HG03469 (cell line): ENCODE data around the gene KRTAP4-3.
"Not testable (repeated sequence)": the region's sequence is repeated elsewhere in the genome, so short reads cannot be mapped to it uniquely, and the experiment has no call there.

Experiments used
- ATAC-seq: cut with Tn5 transposase; IDR thresholded peaks from one replicate; pipeline ENCODE4 v1.9.1; 2021; ENCODE audit warnings: mild to moderate bottlenecking, moderate library complexity, moderate number of reproducible peaks; ENCODE audit not compliant: unreplicated experiment

The KRTAP4-3 gene

DNA sequence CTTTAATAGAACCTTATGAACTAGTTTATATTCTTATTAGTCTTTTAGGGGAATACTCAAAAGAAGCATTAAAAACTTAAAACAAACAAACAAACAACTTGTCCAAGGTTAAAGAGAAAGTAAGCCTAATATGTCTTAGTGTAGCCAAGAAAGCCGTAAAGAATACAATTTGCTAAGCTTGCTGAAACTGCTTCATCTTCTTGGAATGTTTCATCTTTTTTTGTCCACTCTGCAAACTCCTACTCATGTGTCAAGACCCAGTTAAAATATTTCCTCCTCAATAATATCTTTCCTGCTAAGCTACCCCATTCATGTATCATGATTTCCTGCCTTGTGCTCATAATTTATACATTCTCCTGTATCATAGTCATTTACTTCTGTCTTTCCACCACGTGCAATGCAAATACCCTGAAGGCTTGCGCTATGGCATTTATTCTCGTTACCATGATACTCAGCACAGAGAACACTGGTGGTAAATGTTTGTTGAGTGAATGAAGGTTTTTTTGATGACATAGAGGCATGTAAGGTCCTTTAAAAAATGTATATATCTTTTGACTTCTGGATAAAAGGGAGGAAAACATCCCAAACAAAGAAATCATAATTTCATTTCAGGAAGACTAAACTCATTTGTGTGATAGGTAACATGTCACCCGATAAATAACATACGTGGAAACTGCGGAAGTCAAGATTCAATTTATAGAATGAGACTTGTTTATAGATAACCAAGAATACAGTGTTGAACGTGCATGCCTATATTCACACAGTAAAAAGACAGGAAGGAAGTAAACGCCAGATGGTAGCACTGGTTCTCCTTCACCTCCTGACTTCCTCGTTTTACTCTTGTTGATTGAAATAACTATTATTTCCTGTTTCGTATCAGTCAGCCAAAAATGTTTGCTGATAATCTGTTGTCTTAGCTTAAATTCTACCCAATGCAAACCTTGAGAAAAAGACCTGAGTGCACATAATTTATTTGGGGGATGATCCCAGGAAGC is 48.0 kb downstream of the KRTAP4-3 start:
- ATAC-seq: not testable (repeated sequence)

- no peak for ATAC-seq
Observed at GRCh38 chr17:41118721-41119120, 49.3 kb downstream of the KRTAP4-3 start.

- ATAC-seq: not testable (repeated sequence)
Observed at GRCh38 chr17:41117846-41118386, 50.1 kb downstream of the KRTAP4-3 start, which contains the start of gene KRTAP4-11. TSS of gene KRTAP4-11 (minus strand) at chr17:41118373. CDS start at chr17:41118315, 58 bp downstream.
